ENCODE measurements around the gene MIOX. TPM values are rescaled to one million over a fixed set of nuclear protein-coding genes. Genes with fewer than 3 reads are reported as not detected.

The MIOX gene
- total RNA-seq, 1 experiment from 2014 or later = 1.4 TPM

DNA sequence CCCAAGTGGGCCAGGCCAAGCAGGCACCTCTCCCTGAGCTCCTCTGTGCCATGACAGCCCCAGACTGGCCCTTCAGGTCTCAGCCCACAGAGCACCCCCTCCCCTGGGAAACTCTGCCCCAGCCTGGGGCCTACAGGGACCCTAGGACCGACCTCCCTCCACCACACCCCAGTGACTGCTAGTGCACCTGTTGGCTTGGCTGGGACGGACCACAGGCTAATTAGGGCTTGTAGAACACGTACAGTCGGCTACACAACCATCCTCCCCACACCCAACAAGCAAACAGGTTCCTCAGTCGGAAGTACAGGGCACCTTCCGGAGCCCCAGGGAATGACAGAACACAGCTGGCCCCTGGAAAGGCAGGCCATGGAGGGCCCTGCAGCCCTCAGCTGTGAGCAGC lies 16.2 kb upstream of the MIOX start:
- no peak for DNase-seq
- Histone ChIP-seq H3K27ac (ENCODE audit: insufficient read length, low read depth, low read length) (no peak overlapping the region), H3K79me1 (ENCODE audit: insufficient read depth, low read depth, low read length, poor library complexity, severe bottlenecking) (peaks cover 19% of the 10 kb centered on the region), H3K9me3 (ENCODE audit: control insufficient read depth, low read depth, low read length) (no peaks in the 10 kb centered on the region), H2AFZ (ENCODE audit: low read length) (no peak overlapping the region), H2BK5ac (ENCODE audit: insufficient read length, low read length) (no peak overlapping the region), H3K4me2 (ENCODE audit: insufficient read depth, insufficient read length, low read length) (no peak overlapping the region), H2AK5ac (ENCODE audit: insufficient read length, low read length) (no peak overlapping the region), H4K5ac (ENCODE audit: insufficient read length, low read depth, low read length) (no peak overlapping the region), H2BK12ac (ENCODE audit: insufficient read length, low read depth, low read length) (no peak overlapping the region), H4K91ac (ENCODE audit: insufficient read length, low read depth, low read length) (no peak overlapping the region), H3K18ac (ENCODE audit: insufficient read length, low read depth, low read length) (no peak overlapping the region), H3K14ac (ENCODE audit: insufficient read depth, low read length) (no peak overlapping the region), H4K20me1 (ENCODE audit: control insufficient read depth, insufficient read depth, insufficient read length) (peaks cover 4% of the 10 kb centered on the region), H3K9ac (ENCODE audit: extremely low read depth, insufficient read length, low read length) (no peak overlapping the region), H3K23me2 (ENCODE audit: insufficient read length, low read depth, low read length, poor library complexity, severe bottlenecking) (peaks cover 11% of the 10 kb centered on the region), H3K4me1 (ENCODE audit: insufficient read depth, low read length) (no peaks in the 10 kb centered on the region; the same call in 1 of the 2 replicates), H3K79me2 (ENCODE audit: insufficient read depth, low read length) (peaks cover 16% of the 10 kb centered on the region; the same call in 1 of the 2 replicates), H3K27me3 (ENCODE audit: insufficient read depth, low read length) (no peaks in the 10 kb centered on the region), H3K4ac (ENCODE audit: low read depth, low read length) (no peak overlapping the region), H3K56ac (ENCODE audit: insufficient read length, low read depth, low read length) (no peak overlapping the region), H2BK20ac (ENCODE audit: low read depth, low read length, poor library complexity, severe bottlenecking) (no peak overlapping the region), H2BK120ac (ENCODE audit: low read depth, low read length, poor library complexity, severe bottlenecking) (no peak overlapping the region), H3K23ac (ENCODE audit: insufficient read length, low read depth, low read length) (no peak overlapping the region), H3T11ph (ENCODE audit: low read length) (no peak overlapping the region), H4K8ac (replicated peaks; ENCODE audit: insufficient read length, low read depth, low read length) (no peak overlapping the region), H2BK15ac (ENCODE audit: low read depth, low read length) (no peak overlapping the region)
- WGBS (ENCODE audit: extremely low coverage, insufficient read length, low lambda C conversion rate) = no CpG with 5 or more reads among the region's 6 CpGs
- H3K4me3 Mint-ChIP-seq = peak overlapping the region in 1 of 2 experiments; percentile 14; a peak in 1 of 5 replicates
- H3K27me3 Mint-ChIP-seq (ENCODE audit: low read depth) = no peaks in the 10 kb centered on the region; the same call in 1 of the 2 replicates
- no peaks in the 10 kb centered on the region for H3K9me3 Mint-ChIP-seq
- peak overlapping the region in 2 of 3 experiments; percentile 25 to 68; a peak in 2 of 7 replicates for H3K27ac Mint-ChIP-seq
- TF ChIP-seq, protein P1, sequence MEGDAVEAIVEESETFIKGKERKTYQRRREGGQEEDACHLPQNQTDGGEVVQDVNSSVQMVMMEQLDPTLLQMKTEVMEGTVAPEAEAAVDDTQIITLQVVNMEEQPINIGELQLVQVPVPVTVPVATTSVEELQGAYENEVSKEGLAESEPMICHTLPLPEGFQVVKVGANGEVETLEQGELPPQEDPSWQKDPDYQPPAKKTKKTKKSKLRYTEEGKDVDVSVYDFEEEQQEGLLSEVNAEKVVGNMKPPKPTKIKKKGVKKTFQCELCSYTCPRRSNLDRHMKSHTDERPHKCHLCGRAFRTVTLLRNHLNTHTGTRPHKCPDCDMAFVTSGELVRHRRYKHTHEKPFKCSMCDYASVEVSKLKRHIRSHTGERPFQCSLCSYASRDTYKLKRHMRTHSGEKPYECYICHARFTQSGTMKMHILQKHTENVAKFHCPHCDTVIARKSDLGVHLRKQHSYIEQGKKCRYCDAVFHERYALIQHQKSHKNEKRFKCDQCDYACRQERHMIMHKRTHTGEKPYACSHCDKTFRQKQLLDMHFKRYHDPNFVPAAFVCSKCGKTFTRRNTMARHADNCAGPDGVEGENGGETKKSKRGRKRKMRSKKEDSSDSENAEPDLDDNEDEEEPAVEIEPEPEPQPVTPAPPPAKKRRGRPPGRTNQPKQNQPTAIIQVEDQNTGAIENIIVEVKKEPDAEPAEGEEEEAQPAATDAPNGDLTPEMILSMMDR (conservative IDR thresholded peaks at IDR 0.05) = no peak
- H3K36me3 Mint-ChIP-seq (ENCODE audit: insufficient read depth in 1 of 3, low read depth in 3 of 3) = peaks cover 14 to 26% (median 15%) of the 10 kb centered on the region in 3 experiments
- H3K4me1 Mint-ChIP-seq = peaks cover 28 to 30% of the 10 kb centered on the region in 2 experiments

Data from H9 (cell line).